GM18502 (cell line): Measurements from ENCODE around the gene UBE2G2.

ENCODE experiments used
- ATAC-seq: cut with Tn5 transposase; IDR thresholded peaks from one replicate; pipeline ENCODE4 v1.9.1; 2021; ENCODE audit warnings: mild to moderate bottlenecking; ENCODE audit not compliant: unreplicated experiment, poor library complexity

Gene UBE2G2

GRCh38 chr21:44732956-44733355 is 68.7 kb downstream of the UBE2G2 start:
- ATAC-seq: no peak

DNA sequence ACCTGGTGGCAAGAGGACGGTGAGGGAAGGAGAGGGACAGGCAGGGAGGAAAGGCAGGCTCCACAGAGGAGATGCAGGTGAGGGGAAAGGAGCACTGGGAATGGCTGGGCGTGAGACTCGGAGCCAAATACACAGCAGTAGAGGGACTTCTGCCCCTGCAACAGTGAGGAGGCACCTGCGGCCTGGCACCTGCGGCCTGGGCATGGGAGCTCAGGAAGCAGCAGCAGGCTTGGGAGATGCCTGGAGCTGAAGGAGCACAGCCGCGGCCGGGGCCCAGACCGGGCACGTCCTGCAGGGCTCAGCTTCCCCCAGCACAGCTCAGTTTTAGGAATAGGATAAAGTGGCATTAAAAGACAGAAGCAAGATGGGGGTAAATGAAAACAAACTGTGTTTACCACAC is 69.4 kb downstream of the UBE2G2 start:
- no peak for ATAC-seq

DNA sequence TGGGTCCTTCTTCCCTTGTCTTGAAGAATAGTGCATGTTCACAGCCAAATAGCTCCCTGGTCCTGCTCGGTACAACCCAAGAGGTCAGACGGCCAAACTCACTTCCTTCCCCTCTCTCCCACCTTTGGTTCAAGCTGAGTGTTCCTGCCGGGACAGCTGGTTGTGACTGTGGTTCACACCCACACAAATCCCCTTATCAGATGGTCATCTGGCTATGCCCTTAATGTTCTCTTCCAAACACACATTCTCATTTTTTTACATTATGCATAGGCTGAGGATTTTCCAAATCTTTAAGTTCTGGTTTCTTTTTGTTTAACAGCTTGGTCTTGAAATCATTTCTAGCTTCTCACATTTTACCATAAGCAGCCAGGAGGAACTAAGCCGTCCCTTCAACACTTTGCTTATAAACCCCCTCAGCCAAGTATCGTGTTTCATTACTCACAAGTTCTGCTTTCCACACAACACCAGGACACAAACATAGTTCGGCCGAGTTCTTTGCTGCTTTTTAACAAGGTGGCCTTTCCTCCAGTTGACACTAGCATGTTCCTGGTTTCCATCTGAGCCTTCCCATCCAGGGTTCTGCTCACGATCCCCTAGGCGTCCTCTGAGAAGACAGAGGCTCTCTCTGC is 70.6 kb downstream of the UBE2G2 start:
- no peak for ATAC-seq

GRCh38 chr21:44730028-44730395 is 71.6 kb downstream of the UBE2G2 start:
- no peak for ATAC-seq

DNA sequence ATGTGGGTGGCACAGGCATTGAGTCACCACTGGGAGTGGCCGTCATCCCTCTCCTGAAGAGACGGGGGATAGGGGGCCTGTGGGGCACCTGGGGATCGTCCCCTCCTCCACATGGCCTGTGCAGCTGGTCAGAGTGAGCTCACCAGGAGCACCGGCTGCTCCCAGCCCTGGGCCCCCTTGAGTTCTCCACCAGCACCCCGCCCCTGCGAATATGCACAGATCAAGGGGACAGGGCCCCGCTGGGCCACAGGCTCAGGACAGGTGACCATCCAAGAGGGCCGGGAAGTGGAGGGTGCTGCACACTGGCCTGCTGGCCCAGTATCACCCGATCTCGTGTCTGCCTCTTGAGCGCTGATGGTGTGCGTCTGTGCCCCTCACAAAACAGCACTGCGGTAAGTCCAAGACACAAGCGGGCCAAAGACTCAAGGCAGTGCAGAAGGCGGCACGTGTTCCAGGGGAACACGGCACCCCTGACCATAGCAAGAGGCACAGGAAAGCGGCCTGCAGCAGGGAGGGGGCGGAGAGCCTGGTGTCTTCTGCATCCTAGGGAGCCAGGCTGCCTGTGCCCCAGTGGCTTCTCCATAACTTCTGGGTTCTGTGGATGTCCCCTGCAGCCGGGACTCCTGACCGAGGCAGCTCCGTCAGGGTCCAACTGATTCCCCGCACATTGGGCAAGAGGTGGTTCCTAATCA is 72.1 kb downstream of the UBE2G2 start:
- no peak for ATAC-seq

- no peak for ATAC-seq
These were observed 72.9 kb downstream of the UBE2G2 start for GRCh38 chr21:44728716-44729115.

- ATAC-seq: no peak
These were observed 73.9 kb downstream of the UBE2G2 start for GRCh38 chr21:44727757-44728156.

DNA sequence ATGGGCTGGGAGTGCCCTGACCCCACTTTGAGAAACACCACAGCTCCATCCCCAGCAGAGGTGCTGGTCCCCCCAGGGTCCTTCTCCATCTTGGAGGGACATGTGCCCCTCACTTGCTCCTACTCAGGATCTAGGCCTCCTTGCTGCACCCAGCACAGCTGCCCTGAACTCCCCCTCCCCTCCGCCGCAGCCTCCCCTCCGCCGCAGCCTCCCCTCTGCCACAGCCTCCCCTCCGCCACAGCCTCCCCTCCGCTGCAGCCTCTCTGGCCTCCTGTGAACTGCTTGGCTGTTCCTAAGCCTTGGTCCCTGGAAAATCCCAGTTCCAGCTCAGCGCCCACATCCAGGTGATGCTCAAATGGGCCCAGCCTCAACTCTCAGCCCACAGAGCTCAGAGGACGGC is 74.3 kb downstream of the UBE2G2 start:
- no peak for ATAC-seq

GRCh38 chr21:44726826-44727225 is 74.8 kb downstream of the UBE2G2 start:
- ATAC-seq: no peak

- ATAC-seq: no peak
These were observed 76.7 kb downstream of the UBE2G2 start for GRCh38 chr21:44724926-44725325.

- no peak for ATAC-seq
These were observed 77.4 kb downstream of the UBE2G2 start for GRCh38 chr21:44724196-44724595.

GRCh38 chr21:44723177-44724131 is 78.2 kb downstream of the UBE2G2 start:
- no peak for ATAC-seq

- ATAC-seq: no peak
These were observed 78.9 kb downstream of the UBE2G2 start for GRCh38 chr21:44722731-44723130.

- no peak for ATAC-seq
These were observed 81.5 kb downstream of the UBE2G2 start for GRCh38 chr21:44720170-44720569.
